Natural killer cell (primary cell): ENCODE measurements around the gene CENPC. TPM values are rescaled to one million over a fixed set of nuclear protein-coding genes. Genes with fewer than 3 reads are reported as not detected.
A peak's percentile ranks its signal among the peaks of the same experiment; 100 is the strongest.

ENCODE experiments used
- ATAC-seq, 3 donors: fragments of 150-1000 bp in 2 of 3; fragments of 200-7000 bp in 1 of 3; cut with Tn5 transposase; 1 replicate in 1 of 3; 2 replicates in 2 of 3; pipeline ENCODE4 v1.10.0; 2021; ENCODE audit warnings: mild to moderate bottlenecking in 2 of 3, moderate library complexity in 2 of 3
- DNase-seq, 2 donors: peaks; one replicate each; pipeline versions ENCODE4 v3.0.0 to v3.0.0-alpha.2; 2013 to 2021; ENCODE audit warnings: mixed read lengths in 1 of 2
- H3K27ac ChIP-seq: one replicate; pipeline ENCODE4 v1.5.1; 2013; ENCODE audit warnings: mild to moderate bottlenecking, low read length
- H3K27me3 ChIP-seq: one replicate; pipeline ENCODE4 v1.6.1; 2013; ENCODE audit warnings: low read length; ENCODE audit not compliant: control insufficient read depth, insufficient read depth
- H3K36me3 ChIP-seq: one replicate; pipeline ENCODE4 v1.6.1; 2013; ENCODE audit warnings: low read length; ENCODE audit not compliant: control insufficient read depth, insufficient read depth
- H3K4me1 ChIP-seq: one replicate; pipeline ENCODE4 v1.6.1; 2013; ENCODE audit warnings: low read length; ENCODE audit not compliant: control insufficient read depth, insufficient read depth
- H3K4me3 ChIP-seq: one replicate; pipeline ENCODE4 v1.5.1; 2013; ENCODE audit warnings: low read length
- H3K9me3 ChIP-seq: one replicate; pipeline ENCODE4 v1.6.1; 2013; ENCODE audit warnings: low read length; ENCODE audit not compliant: control insufficient read depth, insufficient read depth
- H3K27ac Mint-ChIP-seq, 2 donors: one replicate each; pipeline ENCODE4 v1.8.0; 2022; ENCODE audit warnings: mild to moderate bottlenecking in 2 of 2, mixed read lengths in 2 of 2, moderate library complexity in 1 of 2
- H3K27me3 Mint-ChIP-seq, 2 donors: one replicate each; pipeline ENCODE4 v1.8.0; 2022; ENCODE audit warnings: low read depth in 2 of 2, mixed read lengths in 2 of 2
- H3K36me3 Mint-ChIP-seq: one replicate; pipeline ENCODE4 v1.8.0; 2022; ENCODE audit warnings: mixed read lengths
- H3K4me1 Mint-ChIP-seq, 2 donors: one replicate each; pipeline ENCODE4 v1.8.0; 2022; ENCODE audit warnings: mixed read lengths in 2 of 2
- H3K4me3 Mint-ChIP-seq: one replicate; pipeline ENCODE4 v1.8.0; 2022; ENCODE audit warnings: mild to moderate bottlenecking, moderate library complexity, mixed read lengths
- H3K9me3 Mint-ChIP-seq, 2 donors: one replicate each; pipeline ENCODE4 v1.8.0; 2022; ENCODE audit warnings: mixed read lengths in 2 of 2
- CTCF ChIP-seq: fragments of 200-600 bp; IDR thresholded peaks from one replicate; pipeline ENCODE4 v1.8.0; 2022; ENCODE audit warnings: antibody characterized with exemption
- WGBS: methylation state at CpG from one replicate; pipeline ENCODE4 v1.1.7; 2013; ENCODE audit warnings: missing lambda C conversion rate; ENCODE audit not compliant: insufficient coverage; 5-methylcytosine and 5-hydroxymethylcytosine counted together
- intact Hi-C: fragments of 100-400 bp; cut with micrococcal nuclease; formaldehyde crosslinking; loops from one replicate; pipeline ENCODE4 v1.14.2; 2022
- total RNA-seq, 4 donors: library from RNA; stranded (reverse); fragments of 120-200 nt in 1 of 4; gene quantifications; one replicate each; pipeline versions ENCODE4 v1.2.3 to v1.2.4, GENCODE V29; 2013 to 2022

Gene CENPC
- total RNA-seq, 3 donors from 2014 or later (not counting 1 experiment from before 2014, with no cell fraction given): 78.6 to 93.6 (median 91.1) TPM

GRCh38 chr4:67580577-67580976 is 35.3 kb upstream of the CENPC start:
- Mint-ChIP-seq H3K27me3 (no peaks in the 10 kb centered on the region), H3K27ac (peak overlapping the region in 1 of 2 donors; percentile 72), H3K9me3 (no peaks in the 10 kb centered on the region), H3K36me3 (no peaks in the 10 kb centered on the region), H3K4me1 (peaks cover 27 to 28% of the 10 kb centered on the region in 2 donors), H3K4me3 (no peak overlapping the region)
- Histone ChIP-seq H3K27ac (peak overlapping the region; percentile 45), H3K36me3 (peaks cover 16% of the 10 kb centered on the region), H3K4me1 (peaks cover 7% of the 10 kb centered on the region), H3K9me3 (no peaks in the 10 kb centered on the region), H3K27me3 (no peaks in the 10 kb centered on the region), H3K4me3 (no peak overlapping the region)
- DNase-seq (peak in 1 of 2 donors; percentile 20), ATAC-seq (no peak)
- WGBS: 100% methylated on average over 2 of the region's 3 CpGs
- intact Hi-C loops: no loop called here
- no peak for TF ChIP-seq CTCF

- no peaks in the 10 kb centered on the region for H3K27me3 ChIP-seq
- no peaks in the 10 kb centered on the region for H3K36me3 Mint-ChIP-seq
- peak overlapping the region; percentile 13 for H3K27ac ChIP-seq
- no peak for TF ChIP-seq CTCF
- no peaks in the 10 kb centered on the region for H3K27me3 Mint-ChIP-seq
- H3K9me3 ChIP-seq: no peaks in the 10 kb centered on the region
- peaks cover 11% of the 10 kb centered on the region for H3K36me3 ChIP-seq
- ATAC-seq: no peak
- peaks cover 4% of the 10 kb centered on the region for H3K4me1 ChIP-seq
- no CpG with 5 or more reads among the region's 1 CpG for WGBS
- no peak for DNase-seq
- H3K4me1 Mint-ChIP-seq: peaks cover 27 to 39% of the 10 kb centered on the region in 2 donors
- intact Hi-C loops: no loop called here
- H3K4me3 Mint-ChIP-seq: no peak overlapping the region
- no peaks in the 10 kb centered on the region for H3K9me3 Mint-ChIP-seq
- no peak overlapping the region for H3K4me3 ChIP-seq
- H3K27ac Mint-ChIP-seq: peak overlapping the region; percentile 49 to 67
Measured at GRCh38 chr4:67576538-67576937, 31.2 kb upstream of the CENPC start.

GRCh38 chr4:67576059-67576466 is 30.8 kb upstream of the CENPC start:
- H3K27me3 ChIP-seq: no peaks in the 10 kb centered on the region
- peaks cover 22 to 34% of the 10 kb centered on the region in 2 donors for H3K4me1 Mint-ChIP-seq
- ATAC-seq (no peak), DNase-seq (no peak)
- H3K4me3 ChIP-seq: no peak overlapping the region
- H3K36me3 ChIP-seq: peaks cover 11% of the 10 kb centered on the region
- H3K27ac ChIP-seq: peak overlapping the region; percentile 50
- no peaks in the 10 kb centered on the region for H3K36me3 Mint-ChIP-seq
- peaks cover 4% of the 10 kb centered on the region for H3K4me1 ChIP-seq
- no peaks in the 10 kb centered on the region for H3K9me3 ChIP-seq
- no peak for TF ChIP-seq CTCF
- 42% methylated on average over 2 of the region's 4 CpGs for WGBS
- H3K27ac Mint-ChIP-seq: peak overlapping the region; percentile 49 to 67
- no peaks in the 10 kb centered on the region for H3K9me3 Mint-ChIP-seq
- H3K27me3 Mint-ChIP-seq: no peaks in the 10 kb centered on the region
- H3K4me3 Mint-ChIP-seq: peak overlapping the region; percentile 11
- intact Hi-C loops: no loop called here
